Stimulated activated memory B cell treated with anti-CD40 and anti-IgM and Interleukin-4, amounts not matched to agents 10 μg/mL and 1 μg/mL and 100 μg/mL, for 72 hours (primary cell): ENCODE measurements around the gene KLHL25.
"Not testable (repeated sequence)": the region's sequence is repeated elsewhere in the genome, so short reads cannot be mapped to it uniquely, and the experiment has no call there.

Source experiments
- ATAC-seq: fragments of 150-1000 bp; cut with Tn5 transposase; 2 replicates; pipeline ENCODE4 v1.10.0; 2021
- H3K27ac Mint-ChIP-seq: one replicate; pipeline ENCODE4 v1.8.0; 2022; ENCODE audit warnings: mild to moderate bottlenecking, mixed read lengths
- H3K27me3 Mint-ChIP-seq: one replicate; pipeline ENCODE4 v1.8.0; 2022; ENCODE audit warnings: mixed read lengths
- H3K36me3 Mint-ChIP-seq: one replicate; pipeline ENCODE4 v1.8.0; 2022; ENCODE audit warnings: mixed read lengths
- H3K4me1 Mint-ChIP-seq: one replicate; pipeline ENCODE4 v1.8.0; 2022; ENCODE audit warnings: mixed read lengths
- H3K4me3 Mint-ChIP-seq: one replicate; pipeline ENCODE4 v1.8.0; 2022; ENCODE audit warnings: mild to moderate bottlenecking, moderate library complexity, mixed read lengths
- H3K9me3 Mint-ChIP-seq: one replicate; pipeline ENCODE4 v1.8.0; 2022; ENCODE audit warnings: mixed read lengths

KLHL25 gene

DNA sequence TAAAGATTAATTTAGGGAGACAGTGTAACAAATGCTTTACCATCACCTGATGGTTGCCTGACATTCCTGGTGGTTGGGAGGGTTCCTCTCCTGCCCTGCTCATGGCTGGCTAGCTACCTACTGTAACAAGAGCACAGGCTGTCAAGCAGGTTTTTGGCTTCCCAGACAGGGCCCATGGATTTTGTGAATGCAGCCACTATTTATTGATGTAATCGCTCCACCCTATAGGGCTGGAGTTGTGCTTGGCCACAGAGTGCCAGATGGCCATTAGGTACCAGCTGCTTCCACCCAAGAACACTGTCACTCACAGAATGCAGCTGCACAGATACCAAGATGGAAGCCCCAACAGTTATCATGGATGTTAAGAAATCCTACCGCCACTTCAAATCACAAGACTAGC is 31.0 kb upstream of the KLHL25 start:
- Mint-ChIP-seq H3K4me3 (no peak overlapping the region), H3K27ac (no peak overlapping the region), H3K9me3 (no peaks in the 10 kb centered on the region), H3K36me3 (no peaks in the 10 kb centered on the region), H3K27me3 (peaks cover 35% of the 10 kb centered on the region), H3K4me1 (no peaks in the 10 kb centered on the region)
- ATAC-seq = no peak

- ATAC-seq = no peak
- H3K9me3 Mint-ChIP-seq = no peaks in the 10 kb centered on the region
- H3K4me1 Mint-ChIP-seq = no peaks in the 10 kb centered on the region
- H3K36me3 Mint-ChIP-seq = no peaks in the 10 kb centered on the region
- peaks cover 35% of the 10 kb centered on the region for H3K27me3 Mint-ChIP-seq
- H3K27ac Mint-ChIP-seq = no peak overlapping the region
- H3K4me3 Mint-ChIP-seq = no peak overlapping the region
Observed at GRCh38 chr15:85825118-85825517, 30.4 kb upstream of the KLHL25 start.

GRCh38 chr15:85821545-85821944 is 26.8 kb upstream of the KLHL25 start:
- Mint-ChIP-seq H3K36me3 (no peaks in the 10 kb centered on the region), H3K27ac (no peak overlapping the region), H3K4me3 (no peak overlapping the region), H3K4me1 (no peaks in the 10 kb centered on the region), H3K9me3 (no peaks in the 10 kb centered on the region), H3K27me3 (peaks cover 25% of the 10 kb centered on the region)
- no peak for ATAC-seq

GRCh38 chr15:85819938-85820337 is 25.2 kb upstream of the KLHL25 start:
- no peak overlapping the region for H3K4me3 Mint-ChIP-seq
- no peak overlapping the region for H3K27ac Mint-ChIP-seq
- no peaks in the 10 kb centered on the region for H3K4me1 Mint-ChIP-seq
- H3K9me3 Mint-ChIP-seq = no peaks in the 10 kb centered on the region
- no peak for ATAC-seq
- no peaks in the 10 kb centered on the region for H3K36me3 Mint-ChIP-seq
- peaks cover 25% of the 10 kb centered on the region for H3K27me3 Mint-ChIP-seq

DNA sequence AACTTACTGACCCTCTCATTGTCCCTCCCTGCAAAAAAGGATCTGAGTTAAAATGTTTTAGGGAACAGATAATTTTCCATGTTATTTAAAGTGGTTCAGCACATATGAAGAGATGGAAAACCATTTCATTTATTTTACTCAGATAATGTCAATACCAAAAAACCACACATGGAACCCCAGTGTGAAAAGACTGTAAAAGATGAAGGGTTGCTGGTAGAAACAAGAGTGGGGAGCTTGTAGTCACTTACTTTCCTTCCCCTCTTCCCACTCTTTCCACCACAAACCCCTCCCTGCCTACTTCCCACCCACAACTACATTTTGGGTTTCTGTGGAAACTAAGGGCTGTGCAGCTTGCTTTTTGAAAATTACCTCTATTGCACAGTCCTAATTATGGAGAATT is 18.5 kb upstream of the KLHL25 start:
- no peak overlapping the region for H3K4me3 Mint-ChIP-seq
- no peaks in the 10 kb centered on the region for H3K4me1 Mint-ChIP-seq
- H3K36me3 Mint-ChIP-seq = no peaks in the 10 kb centered on the region
- H3K9me3 Mint-ChIP-seq = no peaks in the 10 kb centered on the region
- no peak overlapping the region for H3K27ac Mint-ChIP-seq
- ATAC-seq = no peak
- no peaks in the 10 kb centered on the region for H3K27me3 Mint-ChIP-seq

- H3K36me3 Mint-ChIP-seq = no peaks in the 10 kb centered on the region
- no peak overlapping the region for H3K4me3 Mint-ChIP-seq
- no peaks in the 10 kb centered on the region for H3K9me3 Mint-ChIP-seq
- no peak for ATAC-seq
- H3K4me1 Mint-ChIP-seq = no peaks in the 10 kb centered on the region
- no peak overlapping the region for H3K27ac Mint-ChIP-seq
- peaks cover 5% of the 10 kb centered on the region for H3K27me3 Mint-ChIP-seq
Observed at GRCh38 chr15:85810075-85810474, 15.3 kb upstream of the KLHL25 start.

DNA sequence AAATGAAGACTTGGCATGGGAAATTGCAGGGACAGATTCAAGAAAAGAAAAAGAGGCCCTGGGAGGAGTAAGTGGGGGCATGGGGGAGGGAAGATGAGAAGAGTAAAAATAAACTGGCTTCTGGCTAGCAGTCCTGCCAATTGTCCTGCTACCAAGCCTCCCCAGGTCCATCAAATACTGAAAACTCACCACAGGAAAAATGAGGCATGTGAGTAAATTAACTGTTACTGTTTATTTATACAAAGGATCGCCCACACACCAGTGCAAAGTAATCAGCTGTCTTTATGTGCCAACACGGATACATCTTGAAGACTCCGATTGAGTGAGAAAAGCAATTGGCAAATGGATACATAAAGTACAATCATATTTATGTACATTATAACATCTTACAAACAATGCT is 10.7 kb upstream of the KLHL25 start:
- Mint-ChIP-seq H3K36me3 (no peaks in the 10 kb centered on the region), H3K27me3 (peaks cover 18% of the 10 kb centered on the region), H3K4me3 (no peak overlapping the region), H3K4me1 (peaks cover 12% of the 10 kb centered on the region), H3K27ac (no peak overlapping the region), H3K9me3 (no peaks in the 10 kb centered on the region)
- no peak for ATAC-seq

- no peak for ATAC-seq
- peaks cover 18% of the 10 kb centered on the region for H3K27me3 Mint-ChIP-seq
- no peak overlapping the region for H3K4me3 Mint-ChIP-seq
- H3K4me1 Mint-ChIP-seq = peaks cover 15% of the 10 kb centered on the region
- H3K36me3 Mint-ChIP-seq = no peaks in the 10 kb centered on the region
- H3K27ac Mint-ChIP-seq = no peak overlapping the region
- no peaks in the 10 kb centered on the region for H3K9me3 Mint-ChIP-seq
Observed at GRCh38 chr15:85804481-85805170, 9.9 kb upstream of the KLHL25 start.

- H3K36me3 Mint-ChIP-seq, ATAC-seq, H3K9me3 Mint-ChIP-seq, H3K4me3 Mint-ChIP-seq, H3K27ac Mint-ChIP-seq: not testable (repeated sequence)
- H3K4me1 Mint-ChIP-seq = peaks cover 15% of the 10 kb centered on the region
- H3K27me3 Mint-ChIP-seq = peaks cover 28% of the 10 kb centered on the region
Observed at GRCh38 chr15:85802617-85803016, 7.9 kb upstream of the KLHL25 start.

- Mint-ChIP-seq H3K27ac (peak overlapping the region; percentile 14), H3K4me3 (no peak overlapping the region), H3K4me1 (peaks cover 19% of the 10 kb centered on the region), H3K36me3 (no peaks in the 10 kb centered on the region), H3K9me3 (no peaks in the 10 kb centered on the region), H3K27me3 (peaks cover 28% of the 10 kb centered on the region)
- ATAC-seq = peak; percentile 31
Observed at GRCh38 chr15:85800478-85801123, 5.9 kb upstream of the KLHL25 start.

DNA sequence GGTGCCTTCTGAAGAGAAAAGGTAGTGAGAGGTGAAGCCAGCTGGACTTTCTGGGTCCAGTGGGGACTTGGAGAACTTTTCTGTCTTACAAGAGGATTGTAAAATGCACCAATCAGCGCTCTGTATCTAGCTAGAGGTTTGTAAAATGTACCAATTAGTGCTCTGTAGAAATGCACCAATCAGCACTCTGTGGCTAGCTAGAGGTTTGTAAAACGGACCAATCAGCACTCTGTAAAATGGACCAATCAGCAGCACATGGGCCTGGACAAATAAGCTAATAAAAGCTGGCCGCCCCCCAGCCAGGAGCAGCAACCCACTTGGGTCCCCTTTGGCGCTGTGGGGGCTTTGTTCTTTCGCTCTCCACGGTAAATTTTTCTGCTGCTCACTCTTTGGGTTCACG is 1.6 kb upstream of the KLHL25 start:
- H3K4me1 Mint-ChIP-seq = peaks cover 39% of the 10 kb centered on the region
- H3K4me3 Mint-ChIP-seq, H3K9me3 Mint-ChIP-seq, H3K27ac Mint-ChIP-seq, H3K36me3 Mint-ChIP-seq, ATAC-seq: not testable (repeated sequence)
- H3K27me3 Mint-ChIP-seq = peaks cover 10% of the 10 kb centered on the region

- peaks cover 31% of the 10 kb centered on the region for H3K4me1 Mint-ChIP-seq
- H3K27ac Mint-ChIP-seq = peak overlapping the region; percentile 55
- no peak for ATAC-seq
- peak overlapping the region; percentile 85 for H3K4me3 Mint-ChIP-seq
- no peaks in the 10 kb centered on the region for H3K9me3 Mint-ChIP-seq
- H3K36me3 Mint-ChIP-seq = no peaks in the 10 kb centered on the region
- H3K27me3 Mint-ChIP-seq = peaks cover 10% of the 10 kb centered on the region
Observed at GRCh38 chr15:85795337-85796305, 896 bp upstream of the KLHL25 start.

GRCh38 chr15:85793641-85794597 is 806 bp downstream of the KLHL25 start:
- ATAC-seq = peak; percentile 57
- no peaks in the 10 kb centered on the region for H3K36me3 Mint-ChIP-seq
- peak overlapping the region; percentile 81 for H3K4me3 Mint-ChIP-seq
- peaks cover 6% of the 10 kb centered on the region for H3K27me3 Mint-ChIP-seq
- H3K4me1 Mint-ChIP-seq = peaks cover 26% of the 10 kb centered on the region
- H3K9me3 Mint-ChIP-seq = no peaks in the 10 kb centered on the region
- peak overlapping the region; percentile 55 for H3K27ac Mint-ChIP-seq

DNA sequence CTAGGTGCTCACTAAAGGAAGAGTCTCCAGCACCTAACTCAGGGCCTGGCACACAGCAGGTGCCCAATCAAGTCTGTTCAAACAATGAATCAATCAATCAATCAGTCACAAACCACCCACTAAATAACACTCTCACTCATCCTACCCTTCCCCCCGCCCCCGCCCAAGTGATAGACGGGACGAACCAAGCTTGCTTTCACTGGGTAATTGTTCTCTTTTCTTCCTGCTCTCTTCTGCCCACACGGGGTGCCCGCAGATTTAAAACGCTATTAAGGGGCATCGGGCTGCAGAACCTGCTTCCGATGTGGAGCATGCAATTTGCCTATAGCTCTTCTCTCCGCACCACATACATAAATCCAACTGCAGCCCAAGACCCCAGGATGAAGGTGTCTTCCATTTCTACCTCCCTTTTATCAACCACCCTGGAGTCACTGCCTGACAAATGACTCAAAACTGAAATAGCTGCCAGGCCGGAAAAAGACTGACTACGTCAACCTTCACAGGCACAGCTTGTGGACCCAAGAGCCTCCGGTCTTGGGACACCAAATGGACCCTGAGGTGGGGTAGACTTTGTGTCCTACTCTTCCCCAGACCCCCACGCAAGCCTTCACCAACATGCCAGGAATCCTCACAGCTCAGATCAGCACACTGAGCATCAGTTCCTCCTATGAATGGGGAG is 1.7 kb downstream of the KLHL25 start:
- H3K27ac Mint-ChIP-seq = no peak overlapping the region
- H3K36me3 Mint-ChIP-seq = no peaks in the 10 kb centered on the region
- no peak for ATAC-seq
- H3K4me1 Mint-ChIP-seq = peaks cover 31% of the 10 kb centered on the region
- H3K4me3 Mint-ChIP-seq = peak overlapping the region; percentile 81
- no peaks in the 10 kb centered on the region for H3K27me3 Mint-ChIP-seq
- no peaks in the 10 kb centered on the region for H3K9me3 Mint-ChIP-seq
